Activated CD4-positive, alpha-beta memory T cell treated with anti-CD3 and anti-CD28 coated beads, Interleukin-2, amount 10 ng/mL, durations not matched to agents 7 days and 5 days (primary cell): ENCODE results near the gene CLECL1. TPM values are rescaled to one million over a fixed set of nuclear protein-coding genes. Genes with fewer than 3 reads are reported as not detected.

ENCODE experiments used
- CTCF ChIA-PET: fragments of 350-600 bp; sonication (Branson Sonifier 250); formaldehyde crosslinking; loops from one replicate; lab custom pipeline; 2021; ENCODE audit warnings: antibody characterized with exemption, inconsistent platforms; lab: Charles Lee
- POLR2A ChIA-PET: fragments of 350-600 bp; sonication (Branson Sonifier 250); formaldehyde crosslinking; loops from one replicate; lab custom pipeline; 2021; ENCODE audit warnings: antibody characterized with exemption; lab: Charles Lee
- DNase-seq: peaks from one replicate; pipeline ENCODE4 v3.0.0-alpha.2; 2020
- H3K27ac Mint-ChIP-seq: one replicate; pipeline ENCODE4 v1.8.0; 2021; ENCODE audit warnings: mild to moderate bottlenecking, mixed read lengths
- H3K27me3 Mint-ChIP-seq: one replicate; pipeline ENCODE4 v1.8.0; 2021; ENCODE audit warnings: mixed read lengths
- H3K36me3 Mint-ChIP-seq: one replicate; pipeline ENCODE4 v1.8.0; 2021; ENCODE audit warnings: low read depth, mixed read lengths
- H3K4me1 Mint-ChIP-seq: one replicate; pipeline ENCODE4 v1.8.0; 2021; ENCODE audit warnings: mixed read lengths
- H3K4me3 Mint-ChIP-seq: one replicate; pipeline ENCODE4 v1.8.0; 2021; ENCODE audit warnings: mild to moderate bottlenecking, mixed read lengths
- H3K9me3 Mint-ChIP-seq: one replicate; pipeline ENCODE4 v1.8.0; 2021; ENCODE audit warnings: mixed read lengths
- total RNA-seq, 2 experiments: library from RNA; stranded (reverse); gene quantifications; one replicate each; pipeline ENCODE4 v1.2.3, GENCODE V29; 2021

Gene CLECL1
- total RNA-seq, 2 experiments from 2014 or later, result 13.5 to 15.4 TPM

DNA sequence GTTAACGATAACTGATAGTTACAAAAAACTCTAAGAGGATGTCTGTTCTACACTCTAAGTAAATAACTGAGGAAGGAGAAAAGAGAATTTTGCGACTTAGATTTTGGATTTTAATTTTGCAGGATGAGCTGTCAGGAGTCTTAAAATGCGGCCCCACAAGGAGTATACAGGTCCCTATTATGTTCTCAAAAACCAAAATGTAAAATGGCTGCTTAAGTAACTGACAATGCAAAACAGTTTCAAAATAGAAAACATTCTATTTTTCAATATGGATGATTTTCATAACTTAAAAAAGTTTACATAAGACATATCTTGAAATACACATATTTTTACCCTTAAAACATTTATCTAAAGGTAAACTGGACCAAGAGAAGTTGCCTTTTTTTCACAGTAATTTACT lies 25.2 kb upstream of the CLECL1 start:
- peak overlapping the region; percentile 86 for H3K27ac Mint-ChIP-seq
- ChIA-PET POLR2A (interaction anchor here (0.7 to 17.4 kb wide), 24 partner anchors 7 to 707 kb away, joined by 3 to 812 read pairs (median 6); partner anchors contain the start of genes CLEC2B and CLEC2D), CTCF (interaction anchor here (1.2 to 19.5 kb wide), 8 partner anchors 9 to 89 kb away, joined by 3 to 587 read pairs (median 8); partner anchors contain the start of gene CLEC2D)
- no peaks in the 10 kb centered on the region for H3K27me3 Mint-ChIP-seq
- peaks cover 84% of the 10 kb centered on the region for H3K36me3 Mint-ChIP-seq
- peaks cover 55% of the 10 kb centered on the region for H3K4me1 Mint-ChIP-seq
- H3K4me3 Mint-ChIP-seq, result peak overlapping the region; percentile 99
- H3K9me3 Mint-ChIP-seq, result peaks cover 7% of the 10 kb centered on the region
- DNase-seq, result no peak

DNA sequence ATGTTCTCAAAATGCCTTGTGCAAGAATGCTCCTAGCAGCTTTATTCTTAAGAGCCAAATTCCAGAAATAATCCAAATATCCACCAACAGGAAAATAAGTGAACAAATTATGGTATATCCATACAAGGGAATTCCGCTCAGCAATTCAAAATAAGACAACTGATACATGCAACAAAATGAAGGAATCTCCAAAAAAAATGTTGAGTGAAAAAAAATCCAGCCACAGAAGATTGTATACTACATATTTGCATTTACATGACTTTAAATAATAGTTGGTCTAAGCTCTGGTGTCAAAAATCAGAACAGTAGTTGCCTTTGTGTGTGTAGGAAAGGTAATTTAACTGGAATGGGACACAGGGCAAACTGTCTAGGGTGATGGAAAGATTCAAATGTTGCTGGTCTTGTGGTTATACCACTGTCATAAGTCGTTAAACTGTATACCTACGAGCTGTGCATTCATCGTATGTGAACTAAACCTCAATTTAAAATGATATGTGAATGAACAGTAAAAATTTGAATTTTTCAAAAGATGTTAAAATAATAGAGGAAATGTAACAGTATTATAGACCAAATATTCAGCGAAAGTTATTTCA lies 24.6 kb upstream of the CLECL1 start:
- peaks cover 6% of the 10 kb centered on the region for H3K9me3 Mint-ChIP-seq

DNA sequence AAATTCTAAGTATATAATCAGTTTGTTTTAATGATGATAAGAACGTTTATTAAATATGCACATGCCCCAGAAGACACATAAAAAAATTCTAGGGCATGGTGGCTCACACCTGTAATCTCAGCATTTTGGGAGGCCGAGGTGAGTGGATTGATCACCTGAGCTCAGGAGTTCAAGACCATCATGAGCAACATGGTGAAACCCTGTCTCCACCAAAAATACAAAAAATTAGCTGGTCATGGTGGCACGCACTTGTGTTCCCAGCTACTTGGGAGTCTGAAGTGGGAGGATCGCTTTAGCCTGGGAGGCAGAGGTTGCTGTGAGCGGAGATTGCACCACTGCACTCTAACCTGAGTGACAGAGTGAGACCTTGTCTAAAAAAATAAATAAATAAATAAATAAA lies 23.8 kb upstream of the CLECL1 start:
- ChIA-PET POLR2A (interaction anchor here (0.9 to 17.4 kb wide), 9 partner anchors 15 to 374 kb away, joined by 3 to 812 read pairs (median 243); partner anchors contain the start of genes CLEC2B and CLEC2D), CTCF (interaction anchor here (0.6 to 19.5 kb wide), 5 partner anchors 14 to 171 kb away, joined by 3 to 587 read pairs (median 25); no protein-coding TSS in a partner anchor)
- Mint-ChIP-seq H3K36me3 (peaks cover 85% of the 10 kb centered on the region), H3K27me3 (no peaks in the 10 kb centered on the region), H3K27ac (peak overlapping the region; percentile 86), H3K4me3 (peak overlapping the region; percentile 99), H3K4me1 (peaks cover 52% of the 10 kb centered on the region), H3K9me3 (no peaks in the 10 kb centered on the region)
- DNase-seq, result no peak

More for the DNA sequence above, 24.6 kb upstream of the CLECL1 start:
- H3K36me3 Mint-ChIP-seq, result peaks cover 88% of the 10 kb centered on the region
- H3K4me3 Mint-ChIP-seq, result peak overlapping the region; percentile 99
- POLR2A ChIA-PET, result interaction anchor here (0.7 to 17.4 kb wide), 17 partner anchors 15 to 707 kb away, joined by 3 to 812 read pairs (median 7); partner anchors contain the start of genes CLEC2B and CLEC2D
- no peak for DNase-seq
- peaks cover 56% of the 10 kb centered on the region for H3K4me1 Mint-ChIP-seq
- no peaks in the 10 kb centered on the region for H3K27me3 Mint-ChIP-seq
- peak overlapping the region; percentile 86 for H3K27ac Mint-ChIP-seq
- CTCF ChIA-PET, result interaction anchor here (0.5 to 19.5 kb wide), 8 partner anchors 13 to 394 kb away, joined by 3 to 587 read pairs (median 4); partner anchors contain the start of gene CLEC2D

DNA sequence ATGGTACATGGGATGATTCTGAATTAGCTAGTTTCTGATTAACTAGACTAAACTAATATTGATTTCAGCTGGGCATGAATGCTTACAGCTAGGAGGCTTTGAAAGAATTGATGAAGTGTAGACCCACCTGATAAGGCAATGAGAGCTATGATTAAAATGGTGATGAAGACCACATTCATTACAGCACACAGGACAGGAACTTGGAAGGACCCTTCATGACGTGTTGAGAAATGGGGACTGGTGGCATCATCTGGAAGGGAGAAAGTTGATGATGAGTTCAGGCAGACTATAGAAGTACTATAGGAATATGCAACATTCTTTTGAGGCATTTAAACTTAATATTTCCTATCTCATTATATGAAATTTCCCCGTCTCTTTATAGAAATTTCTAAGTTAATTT lies 23.3 kb upstream of the CLECL1 start:
- Mint-ChIP-seq H3K36me3 (peaks cover 89% of the 10 kb centered on the region), H3K4me3 (peak overlapping the region; percentile 99), H3K27me3 (no peaks in the 10 kb centered on the region), H3K4me1 (peaks cover 52% of the 10 kb centered on the region), H3K27ac (peak overlapping the region; percentile 86), H3K9me3 (no peaks in the 10 kb centered on the region)
- no peak for DNase-seq
- CTCF ChIA-PET, result interaction anchor here (1.0 to 19.5 kb wide), 4 partner anchors 9 to 58 kb away, joined by 3 to 587 read pairs (median 16); no protein-coding TSS in a partner anchor
- POLR2A ChIA-PET, result interaction anchor here (8.6 to 17.4 kb wide), 7 partner anchors 14 to 110 kb away, joined by 125 to 812 read pairs (median 259); partner anchors contain the start of genes CLEC2B and CLEC2D

DNA sequence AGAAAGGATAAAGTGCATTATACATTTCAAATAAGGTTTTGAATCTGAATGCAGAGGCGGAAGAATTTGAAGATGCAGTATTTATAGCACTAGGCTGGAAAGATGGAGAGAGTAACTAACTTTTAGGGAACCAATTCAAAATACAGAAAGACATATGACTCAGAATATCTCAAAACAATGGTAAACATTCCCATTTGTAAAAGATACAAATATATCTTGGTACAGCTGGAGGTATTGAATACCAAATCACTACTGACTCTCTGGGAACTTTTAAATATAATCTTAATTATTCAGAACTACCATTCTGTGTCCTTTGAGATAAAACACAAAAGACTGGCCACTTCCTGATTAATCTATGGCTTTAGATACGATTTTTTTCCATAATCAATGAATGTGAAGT lies 22.7 kb upstream of the CLECL1 start:
- ChIA-PET POLR2A (interaction anchor here (1.2 to 17.4 kb wide), 8 partner anchors 14 to 111 kb away, joined by 3 to 812 read pairs (median 251); partner anchors contain the start of genes CLEC2B and CLEC2D), CTCF (interaction anchor here (1.0 to 19.5 kb wide), 4 partner anchors 8 to 58 kb away, joined by 3 to 587 read pairs (median 16); no protein-coding TSS in a partner anchor)
- H3K27me3 Mint-ChIP-seq, result no peaks in the 10 kb centered on the region

DNA sequence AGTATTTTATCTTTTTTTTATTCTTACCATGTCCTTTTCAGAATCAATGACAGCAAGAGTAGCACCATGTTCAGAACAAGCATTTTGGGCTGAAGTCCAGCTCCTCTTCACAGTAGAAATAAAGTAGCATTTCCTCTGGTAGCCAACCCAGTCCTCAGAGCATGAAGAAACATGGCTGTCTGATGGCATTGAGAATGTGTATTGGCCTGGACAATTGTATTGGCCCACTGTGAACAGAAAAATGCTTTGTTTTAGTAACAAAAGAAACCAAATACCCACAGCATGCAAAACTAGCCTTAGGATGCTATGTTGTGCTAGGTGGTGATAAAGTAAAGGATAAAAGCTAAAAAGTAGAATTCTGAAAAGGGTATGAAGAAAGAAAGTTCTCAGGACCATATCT lies 22.1 kb upstream of the CLECL1 start:
- Mint-ChIP-seq H3K27me3 (no peaks in the 10 kb centered on the region), H3K36me3 (peaks cover 82% of the 10 kb centered on the region), H3K4me3 (peak overlapping the region; percentile 99), H3K27ac (peak overlapping the region; percentile 52), H3K9me3 (no peaks in the 10 kb centered on the region), H3K4me1 (peaks cover 56% of the 10 kb centered on the region)
- CTCF ChIA-PET, result interaction anchor here (1.7 to 19.5 kb wide), 4 partner anchors 12 to 59 kb away, joined by 3 to 587 read pairs (median 16); no protein-coding TSS in a partner anchor
- POLR2A ChIA-PET, result interaction anchor here (0.7 to 17.4 kb wide), 9 partner anchors 13 to 111 kb away, joined by 3 to 812 read pairs (median 243); partner anchors contain the start of genes CLEC2B and CLEC2D
- DNase-seq, result no peak

More for the DNA sequence above, 22.7 kb upstream of the CLECL1 start:
- Mint-ChIP-seq H3K36me3 (peaks cover 86% of the 10 kb centered on the region), H3K4me1 (peaks cover 52% of the 10 kb centered on the region), H3K4me3 (peak overlapping the region; percentile 99), H3K9me3 (no peaks in the 10 kb centered on the region), H3K27ac (peak overlapping the region; percentile 52)
- no peak for DNase-seq

DNA sequence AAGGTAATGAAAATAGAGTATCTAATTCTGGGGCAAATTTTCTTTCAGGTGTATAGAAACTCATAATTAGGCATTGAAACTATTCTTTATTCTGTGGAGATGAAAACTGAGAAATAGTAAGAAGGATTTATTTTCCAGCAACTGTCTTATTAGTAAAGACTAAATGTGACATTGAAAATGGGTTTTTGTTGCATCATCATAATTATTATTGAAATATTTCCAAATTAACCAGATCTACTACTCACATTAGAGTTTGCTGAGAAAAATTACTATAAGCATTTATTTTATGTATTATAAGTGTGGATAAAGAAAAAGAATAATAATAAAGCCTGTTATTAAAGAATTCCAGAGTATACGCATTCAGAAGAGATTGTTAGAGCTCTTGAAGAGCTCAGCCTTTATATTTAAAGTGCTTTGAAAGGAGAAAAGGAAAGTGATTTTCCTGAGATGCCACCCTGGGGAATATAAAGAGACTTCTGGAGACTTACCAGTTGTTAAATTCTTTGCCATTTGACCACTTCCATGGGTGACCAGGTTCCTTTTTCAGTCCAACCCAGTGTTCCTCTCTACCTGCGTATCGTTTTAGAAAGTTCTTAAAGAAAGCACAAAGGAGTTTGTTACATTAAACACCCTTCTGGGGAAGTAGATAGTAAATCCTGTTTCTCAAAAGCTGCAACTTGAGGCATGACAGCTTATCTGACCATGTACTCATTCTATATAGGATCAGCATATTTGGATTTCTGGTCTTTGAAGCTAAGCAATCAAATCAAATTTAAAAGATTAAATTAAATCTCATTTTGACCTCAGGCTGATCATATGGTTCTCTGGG lies 21.4 kb upstream of the CLECL1 start:
- Mint-ChIP-seq H3K36me3 (peaks cover 75% of the 10 kb centered on the region), H3K4me3 (peak overlapping the region; percentile 99), H3K9me3 (no peaks in the 10 kb centered on the region), H3K4me1 (peaks cover 57% of the 10 kb centered on the region), H3K27me3 (no peaks in the 10 kb centered on the region), H3K27ac (peak overlapping the region; percentile 59)
- POLR2A ChIA-PET, result interaction anchor here (0.7 to 17.4 kb wide), 10 partner anchors 6 to 112 kb away, joined by 3 to 812 read pairs (median 220); partner anchors contain the start of genes CD69, CLEC2B and CLEC2D
- CTCF ChIA-PET, result interaction anchor here (1.7 to 19.5 kb wide), 4 partner anchors 12 to 59 kb away, joined by 3 to 587 read pairs (median 16); no protein-coding TSS in a partner anchor
- no peak for DNase-seq

DNA sequence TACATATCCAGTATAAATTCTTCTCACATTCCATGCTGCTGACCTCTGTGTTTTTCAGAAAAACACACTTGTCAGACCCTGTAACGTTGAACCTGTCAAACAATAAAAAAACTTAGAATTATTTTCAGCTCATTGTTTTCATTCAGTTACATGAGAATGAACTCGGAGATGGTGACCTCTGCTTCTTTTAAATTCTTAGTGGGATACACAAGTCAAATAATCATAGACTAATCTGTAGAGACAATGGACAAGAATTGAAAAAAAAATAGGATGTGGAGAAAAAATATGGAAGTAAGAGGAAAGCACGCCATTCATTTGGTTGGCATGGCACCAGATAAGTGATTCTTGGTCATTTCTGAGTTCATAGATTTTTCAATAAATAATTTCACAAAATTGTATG lies 20.6 kb upstream of the CLECL1 start:
- peak overlapping the region; percentile 40 for H3K27ac Mint-ChIP-seq
- peaks cover 67% of the 10 kb centered on the region for H3K36me3 Mint-ChIP-seq
- DNase-seq, result no peak
- ChIA-PET POLR2A (interaction anchor here (0.8 to 17.4 kb wide), 6 partner anchors 7 to 104 kb away, joined by 3 to 812 read pairs (median 160); partner anchors contain the start of gene CD69), CTCF (interaction anchor here (1.7 to 19.5 kb wide), 2 partner anchors 45 to 55 kb away, joined by 3 to 587 read pairs; no protein-coding TSS in a partner anchor)
- peaks cover 60% of the 10 kb centered on the region for H3K4me1 Mint-ChIP-seq
- no peaks in the 10 kb centered on the region for H3K9me3 Mint-ChIP-seq
- no peaks in the 10 kb centered on the region for H3K27me3 Mint-ChIP-seq
- peak overlapping the region; percentile 59 for H3K4me3 Mint-ChIP-seq

DNA sequence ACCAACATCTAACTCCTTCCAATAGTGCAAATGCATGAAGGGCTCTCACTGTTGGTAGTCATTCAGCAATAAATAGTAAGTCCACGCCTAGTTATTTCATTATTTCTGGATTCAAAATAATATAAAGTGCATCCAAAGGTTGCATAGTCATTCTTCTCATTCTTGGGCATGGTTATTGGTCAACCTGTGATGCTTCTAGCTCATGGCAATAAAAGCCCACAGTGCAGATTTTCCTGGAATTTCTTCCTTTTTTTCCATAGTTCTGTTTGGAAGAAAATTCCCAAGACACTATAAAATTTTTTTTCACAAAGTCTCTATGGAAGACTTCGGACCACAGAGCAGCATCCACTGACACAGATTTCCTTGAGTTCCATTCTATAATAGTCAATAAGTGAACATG lies 20.2 kb upstream of the CLECL1 start:
- Mint-ChIP-seq H3K4me1 (peaks cover 60% of the 10 kb centered on the region), H3K27me3 (no peaks in the 10 kb centered on the region), H3K27ac (peak overlapping the region; percentile 45), H3K4me3 (peak overlapping the region; percentile 59), H3K36me3 (peaks cover 63% of the 10 kb centered on the region), H3K9me3 (no peaks in the 10 kb centered on the region)
- no peak for DNase-seq
- ChIA-PET CTCF (interaction anchor here (3.2 to 19.5 kb wide), 2 partner anchors 11 to 45 kb away, joined by 49 to 587 read pairs; no protein-coding TSS in a partner anchor), POLR2A (interaction anchor here (0.8 to 17.4 kb wide), 6 partner anchors 8 to 103 kb away, joined by 3 to 812 read pairs (median 160); partner anchors contain the start of gene CD69)

DNA sequence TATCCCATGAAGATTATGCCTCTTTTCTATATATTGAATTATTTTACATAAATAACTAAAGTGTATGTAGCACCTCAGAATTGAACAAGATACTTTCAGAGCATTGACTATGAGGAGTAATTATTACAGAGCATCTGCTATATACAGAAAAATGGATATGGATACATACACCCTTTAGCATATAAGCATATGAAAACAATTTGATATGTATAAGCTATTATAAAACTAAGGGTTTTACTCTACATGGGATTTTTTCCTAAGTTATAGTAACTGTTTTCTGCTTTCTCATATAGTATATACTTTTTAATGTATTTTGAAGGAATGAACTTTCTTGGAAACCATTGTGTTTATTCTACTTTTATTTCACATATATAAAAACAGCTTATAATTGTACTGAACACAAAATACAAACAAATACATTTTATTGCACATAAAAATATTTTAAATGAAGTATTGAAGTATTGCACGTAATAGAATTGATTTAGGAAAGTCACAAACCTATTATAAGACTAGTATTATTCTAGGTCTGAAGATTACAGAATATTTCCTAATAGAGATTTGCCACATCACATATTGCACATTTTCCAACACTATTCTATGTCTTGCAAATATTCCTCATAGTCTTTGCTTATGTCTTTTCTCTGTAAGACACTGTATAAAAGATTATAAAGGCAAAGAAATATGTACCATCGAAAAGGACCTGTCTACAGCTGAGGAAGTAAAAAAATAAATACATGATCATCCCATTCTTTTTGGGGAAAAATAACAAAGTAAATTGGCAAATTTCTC lies 19.4 kb upstream of the CLECL1 start:
- no peaks in the 10 kb centered on the region for H3K9me3 Mint-ChIP-seq
- POLR2A ChIA-PET, result interaction anchor here (0.6 to 17.4 kb wide), 8 partner anchors 8 to 197 kb away, joined by 3 to 812 read pairs (median 116); partner anchors contain the start of gene CD69

More for the DNA sequence above, 19.4 kb upstream of the CLECL1 start:
- peaks cover 55% of the 10 kb centered on the region for H3K36me3 Mint-ChIP-seq
- peaks cover 62% of the 10 kb centered on the region for H3K4me1 Mint-ChIP-seq
- CTCF ChIA-PET, result interaction anchor here (2.4 to 19.5 kb wide), 6 partner anchors 8 to 115 kb away, joined by 9 to 587 read pairs (median 71); partner anchors contain the start of genes CD69 and CLEC2B
- DNase-seq, result no peak
- peak overlapping the region; percentile 79 for H3K27ac Mint-ChIP-seq
- peak overlapping the region; percentile 63 for H3K4me3 Mint-ChIP-seq
- no peaks in the 10 kb centered on the region for H3K27me3 Mint-ChIP-seq
